SK-N-SH (cell line): ENCODE measurements around the gene LPXN. TPM values are rescaled to one million over a fixed set of nuclear protein-coding genes. Genes with fewer than 3 reads are reported as not detected.

ENCODE experiments used
- CTCF ChIA-PET: fragments of 300-600, 350-600 bp; formaldehyde crosslinking; extraction: SDS; loops from one replicate; lab custom pipeline; 2021; lab: Yijun Ruan, JAX
- POLR2A ChIA-PET: fragments of 350-600 bp; sonication (Branson Sonifier 250); formaldehyde crosslinking; extraction: SDS; loops from one replicate; lab custom pipeline; 2020; ENCODE audit warnings: antibody characterized with exemption, inconsistent platforms; lab: Yijun Ruan, JAX
- DNase-seq: peaks from one replicate; pipeline ENCODE4 v3.0.0; 2012
- H2AFZ ChIP-seq: fragments of 200-600 bp; sonication (generic); 2 replicates; pipeline ENCODE4 v1.8.1; 2016; ENCODE audit warnings: antibody characterized with exemption, mild to moderate bottlenecking, low read depth
- H3F3A ChIP-seq: fragments of 200-600 bp; sonication (generic); replicated peaks from 2 replicates; pipeline ENCODE3; 2016; ENCODE audit warnings: antibody characterized with exemption, mild to moderate bottlenecking; ENCODE audit not compliant: insufficient read depth
- H3K27ac ChIP-seq, 2 experiments: fragments of 200-500 bp in 1 of 2; fragments of 200-600 bp in 1 of 2; sonication (Bioruptor generic) in 1 of 2; sonication (generic), shearing (Covaris generic) in 1 of 2; 2 replicates each; pipeline versions ENCODE4 v1.5.1 to v1.6.1; 2014 to 2016; ENCODE audit warnings: low read depth in 2 of 2, inconsistent platforms in 1 of 2, low read length in 1 of 2, mild to moderate bottlenecking in 1 of 2, mixed read lengths in 1 of 2
- H3K27me3 ChIP-seq: fragments of 200-600 bp; sonication (generic), shearing (Covaris generic); 2 replicates; pipeline ENCODE4 v1.6.1; 2016; ENCODE audit warnings: mixed run types; ENCODE audit not compliant: insufficient read depth
- H3K36me3 ChIP-seq, 2 experiments: fragments of 200-500 bp in 1 of 2; fragments of 200-600 bp in 1 of 2; sonication (Bioruptor generic) in 1 of 2; sonication (generic) in 1 of 2; replicated peaks in 1 of 2; 2 replicates each; pipeline versions ENCODE3 to v1.5.1; 2014 to 2016; ENCODE audit warnings: low read length in 1 of 2, mild to moderate bottlenecking in 1 of 2; ENCODE audit not compliant: insufficient read depth in 2 of 2, control insufficient read depth in 1 of 2
- H3K4me1 ChIP-seq, 2 experiments: fragments of 200-500 bp in 1 of 2; fragments of 200-600 bp in 1 of 2; sonication (Bioruptor generic) in 1 of 2; sonication (generic), shearing (Covaris generic) in 1 of 2; 2 replicates each; pipeline versions ENCODE4 v1.5.1 to v1.6.1; 2014 to 2016; ENCODE audit warnings: low read depth in 1 of 2, low read length in 1 of 2, mixed run types in 1 of 2; ENCODE audit not compliant: insufficient read depth in 2 of 2, control insufficient read depth in 1 of 2
- H3K4me2 ChIP-seq: fragments of 200-600 bp; sonication (generic), shearing (Covaris generic); 2 replicates; pipeline ENCODE4 v1.6.1; 2017; ENCODE audit warnings: mixed run types
- H3K4me3 ChIP-seq, 2 experiments: fragments of 200-500 bp in 1 of 2; fragments of 200-600 bp in 1 of 2; sonication (Bioruptor generic) in 1 of 2; sonication (generic), shearing (Covaris generic) in 1 of 2; 2 replicates each; pipeline versions ENCODE4 v1.5.1 to v1.8.1; 2014 to 2016; ENCODE audit warnings: low read depth in 2 of 2, inconsistent platforms in 1 of 2, low read length in 1 of 2, mild to moderate bottlenecking in 1 of 2, mixed read lengths in 1 of 2, moderate library complexity in 1 of 2
- H3K79me2 ChIP-seq: fragments of 200-600 bp; sonication (generic); 2 replicates; pipeline ENCODE4 v1.8.1; 2017; ENCODE audit warnings: mild to moderate bottlenecking; ENCODE audit not compliant: insufficient read depth
- H3K9ac ChIP-seq: fragments of 200-600 bp; sonication (generic); 2 replicates; pipeline ENCODE4 v1.6.1; 2017; ENCODE audit warnings: mixed run types
- H3K9me2 ChIP-seq: fragments of 200-600 bp; sonication (generic); 2 replicates; pipeline ENCODE4 v1.6.1; 2017; ENCODE audit warnings: mixed run types
- H3K9me3 ChIP-seq: fragments of 200-600 bp; sonication (generic); 2 replicates; pipeline ENCODE4 v1.6.1; 2017; ENCODE audit warnings: mixed run types, mild to moderate bottlenecking, moderate library complexity
- H4K20me1 ChIP-seq: fragments of 200-600 bp; sonication (generic); 2 replicates; pipeline ENCODE4 v1.6.1; 2017; ENCODE audit warnings: mild to moderate bottlenecking, mixed run types; ENCODE audit not compliant: insufficient read depth
- CHD2 ChIP-seq: fragments of 150-350 bp; IDR thresholded peaks from 2 replicates; pipeline ENCODE4 v1.6.1; 2018; ENCODE audit warnings: low read length; ENCODE audit not compliant: partially characterized antibody
- FOSL2 ChIP-seq: IDR thresholded peaks from 2 replicates; pipeline ENCODE4 v1.4.0; 2012; ENCODE audit warnings: low read depth, mild to moderate bottlenecking, moderate library complexity, borderline replicate concordance
- FOXM1 ChIP-seq: IDR thresholded peaks from 2 replicates; pipeline ENCODE4 v1.4.0; 2012; ENCODE audit warnings: low read depth, mild to moderate bottlenecking
- GABPA ChIP-seq: IDR thresholded peaks from 2 replicates; pipeline ENCODE4 v1.4.0; 2012; ENCODE audit warnings: low read depth, mild to moderate bottlenecking
- JUND ChIP-seq: IDR thresholded peaks from 2 replicates; pipeline ENCODE4 v1.4.0; 2012
- MEF2A ChIP-seq: IDR thresholded peaks from 2 replicates; pipeline ENCODE4 v1.4.0; 2012; ENCODE audit warnings: low read depth, borderline replicate concordance
- NRF1 ChIP-seq: IDR thresholded peaks from 2 replicates; pipeline ENCODE4 v1.6.1; 2012; ENCODE audit warnings: low read depth, mild to moderate bottlenecking, low read length
- RCOR1 ChIP-seq: fragments of 150-350 bp; IDR thresholded peaks from 2 replicates; pipeline ENCODE4 v1.6.1; 2017; ENCODE audit warnings: antibody characterized with exemption, low read length
- RFX5 ChIP-seq: IDR thresholded peaks from 2 replicates; pipeline ENCODE4 v1.6.1; 2012; ENCODE audit warnings: mild to moderate bottlenecking, improper control_type of control experiment, low read length
- RXRA ChIP-seq: IDR thresholded peaks from 2 replicates; pipeline ENCODE4 v1.4.0; 2012; ENCODE audit warnings: low read depth, mild to moderate bottlenecking, borderline replicate concordance
- TAF1 ChIP-seq: IDR thresholded peaks from 2 replicates; pipeline ENCODE4 v1.6.1; 2012; ENCODE audit warnings: low read depth, mild to moderate bottlenecking, low read length, moderate library complexity, borderline replicate concordance
- TCF12 ChIP-seq: IDR thresholded peaks from 2 replicates; pipeline ENCODE4 v1.4.0; 2012
- YY1 ChIP-seq: IDR thresholded peaks from 2 replicates; pipeline ENCODE4 v1.4.0; 2012; ENCODE audit warnings: low read depth, mild to moderate bottlenecking
- WGBS: methylation state at CpG from one replicate; pipeline ENCODE4 v1.1.6; 2017; ENCODE audit warnings: low lambda C conversion rate; 5-methylcytosine and 5-hydroxymethylcytosine counted together
- polyA plus RNA-seq, 3 experiments: library from polyadenylated mRNA; depleted of rRNA; stranded (reverse); fragments of >200 nt; gene quantifications; 2 replicates each; pipeline ENCODE4 v1.2.3, GENCODE V29; 2012
- TF ChIP-seq, protein P1 (sequence below): fragments of 150-350 bp; IDR thresholded peaks from 2 replicates; pipeline ENCODE4 v1.6.1; 2016; ENCODE audit warnings: mild to moderate bottlenecking, low read depth, low read length
- TF ChIP-seq, protein P2 (sequence below): IDR thresholded peaks from 2 replicates; pipeline ENCODE4 v1.6.1; 2012; ENCODE audit warnings: mild to moderate bottlenecking, low read depth, low read length, moderate library complexity
- TF ChIP-seq, protein P3 (sequence below): fragments of 150-350 bp; IDR thresholded peaks from 2 replicates; pipeline ENCODE4 v1.6.1; 2017; ENCODE audit warnings: antibody characterized with exemption, low read length, low read depth, borderline replicate concordance
- TF ChIP-seq, protein P4 (sequence below): IDR thresholded peaks from 2 replicates; pipeline ENCODE4 v1.4.0; 2012; ENCODE audit warnings: low read depth, borderline replicate concordance

The LPXN gene
- polyA plus RNA-seq, 1 of the 3 experiments (the other 2 are of a cell fraction), result 4.4 TPM

DNA sequence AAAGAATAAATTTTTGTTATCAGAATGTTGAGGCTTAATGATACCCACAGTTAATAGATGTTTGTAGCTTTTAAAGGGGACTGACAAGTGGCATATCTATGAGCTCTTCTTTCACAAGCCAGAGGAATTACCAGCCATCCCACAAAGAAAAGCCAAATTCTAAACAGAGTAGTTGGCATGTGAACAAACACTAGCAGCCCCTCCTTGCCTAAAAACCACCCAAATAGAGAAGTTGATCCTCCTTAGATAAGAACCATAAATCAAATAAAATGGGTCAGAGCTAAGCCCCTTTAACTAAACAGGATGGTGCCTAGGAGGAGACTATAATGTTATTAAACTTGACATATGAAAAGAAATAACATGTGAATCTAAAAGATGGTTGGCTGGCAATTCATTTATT is 11.4 kb downstream of the LPXN start (continued):
- TF ChIP-seq NRF1 (no peak), FOXM1 (no peak), CHD2 (no peak), RCOR1 (no peak), TAF1 (no peak)
- TF ChIP-seq, protein P1, sequence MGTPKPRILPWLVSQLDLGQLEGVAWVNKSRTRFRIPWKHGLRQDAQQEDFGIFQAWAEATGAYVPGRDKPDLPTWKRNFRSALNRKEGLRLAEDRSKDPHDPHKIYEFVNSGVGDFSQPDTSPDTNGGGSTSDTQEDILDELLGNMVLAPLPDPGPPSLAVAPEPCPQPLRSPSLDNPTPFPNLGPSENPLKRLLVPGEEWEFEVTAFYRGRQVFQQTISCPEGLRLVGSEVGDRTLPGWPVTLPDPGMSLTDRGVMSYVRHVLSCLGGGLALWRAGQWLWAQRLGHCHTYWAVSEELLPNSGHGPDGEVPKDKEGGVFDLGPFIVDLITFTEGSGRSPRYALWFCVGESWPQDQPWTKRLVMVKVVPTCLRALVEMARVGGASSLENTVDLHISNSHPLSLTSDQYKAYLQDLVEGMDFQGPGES, result no peak

DNA sequence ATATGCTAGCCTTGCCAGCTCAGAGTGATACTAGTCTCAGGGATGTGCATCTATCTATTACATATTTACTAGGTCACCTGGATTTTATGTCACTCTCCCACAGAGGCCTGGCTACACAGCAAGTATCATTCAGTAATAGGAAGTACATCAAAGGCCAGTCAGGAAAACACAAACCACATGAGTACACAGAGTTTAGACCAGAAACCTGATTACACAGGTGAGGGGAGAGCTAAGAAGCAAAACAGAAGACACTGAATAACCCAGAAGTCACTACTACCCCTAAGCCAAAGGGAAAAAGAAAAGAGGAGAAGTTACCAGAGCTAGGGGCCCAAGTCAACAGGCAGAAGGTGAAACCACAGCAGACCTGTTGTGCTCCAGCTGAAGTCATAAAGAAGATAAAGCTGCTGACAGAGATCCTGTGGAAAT is 13.3 kb downstream of the LPXN start:
- H3K9me2 ChIP-seq, result no peaks in the 10 kb centered on the region
- POLR2A ChIA-PET, result no interaction called here
- H3K27ac ChIP-seq, result no peak overlapping the region

DNA sequence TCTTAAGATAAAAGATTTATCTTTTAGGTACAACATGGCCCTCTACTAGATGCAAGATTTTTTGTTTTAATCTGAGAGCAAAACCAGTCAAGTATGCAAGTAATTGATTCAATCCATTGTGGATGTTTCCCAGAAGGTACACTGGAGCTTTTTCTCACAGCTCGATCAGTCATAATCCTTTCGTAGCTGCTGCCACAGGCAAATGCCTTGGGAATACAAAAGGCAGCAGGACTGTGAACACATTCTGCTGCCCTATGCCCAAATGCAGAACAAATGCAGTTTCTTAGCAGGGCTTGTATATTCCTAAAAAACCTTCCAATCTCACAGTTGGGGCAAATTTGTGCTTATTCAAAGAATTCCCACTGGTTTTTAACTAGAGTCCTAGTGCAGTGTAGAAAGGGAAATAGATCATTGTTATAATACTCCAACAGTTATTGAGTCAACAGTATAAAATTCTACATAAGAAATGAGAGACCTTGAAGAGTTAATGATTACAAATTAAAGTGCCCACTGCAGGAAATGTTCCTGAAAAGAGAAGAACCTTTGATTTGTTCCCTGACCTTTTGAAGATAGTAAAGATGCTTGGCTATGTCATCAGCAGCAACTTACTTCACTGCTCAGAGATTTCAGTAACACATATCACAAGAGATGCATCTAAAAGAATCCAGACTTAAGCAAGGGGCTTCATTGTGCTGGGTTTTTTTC is 14.1 kb downstream of the LPXN start:
- Histone ChIP-seq H3K36me3 (peaks cover 5 to 39% of the 10 kb centered on the region in 2 experiments), H3F3A (no peaks in the 10 kb centered on the region), H3K4me3 (no peak overlapping the region), H3K4me2 (no peak overlapping the region), H3K4me1 (no peaks in the 10 kb centered on the region), H3K9ac (no peak overlapping the region), H2AFZ (no peak overlapping the region), H3K27ac (no peak overlapping the region), H3K9me3 (no peaks in the 10 kb centered on the region), H3K79me2 (no peaks in the 10 kb centered on the region), H3K9me2 (no peaks in the 10 kb centered on the region), H4K20me1 (no peaks in the 10 kb centered on the region), H3K27me3 (no peaks in the 10 kb centered on the region)
- DNase-seq, result no peak
- 85% methylated on average over 2 of the region's 2 CpGs for WGBS
- ChIA-PET POLR2A (no interaction called here), CTCF (interaction anchor here (1.2 to 1.7 kb wide), 2 partner anchors 15 kb away, joined by 5 to 6 read pairs; no protein-coding TSS in a partner anchor)
- TF ChIP-seq RCOR1, result no peak
- no peak for TF ChIP-seq TCF12
- no peak for TF ChIP-seq FOXM1
- TF ChIP-seq GABPA, result no peak
- TF ChIP-seq RFX5, result no peak
- TF ChIP-seq, protein P2, sequence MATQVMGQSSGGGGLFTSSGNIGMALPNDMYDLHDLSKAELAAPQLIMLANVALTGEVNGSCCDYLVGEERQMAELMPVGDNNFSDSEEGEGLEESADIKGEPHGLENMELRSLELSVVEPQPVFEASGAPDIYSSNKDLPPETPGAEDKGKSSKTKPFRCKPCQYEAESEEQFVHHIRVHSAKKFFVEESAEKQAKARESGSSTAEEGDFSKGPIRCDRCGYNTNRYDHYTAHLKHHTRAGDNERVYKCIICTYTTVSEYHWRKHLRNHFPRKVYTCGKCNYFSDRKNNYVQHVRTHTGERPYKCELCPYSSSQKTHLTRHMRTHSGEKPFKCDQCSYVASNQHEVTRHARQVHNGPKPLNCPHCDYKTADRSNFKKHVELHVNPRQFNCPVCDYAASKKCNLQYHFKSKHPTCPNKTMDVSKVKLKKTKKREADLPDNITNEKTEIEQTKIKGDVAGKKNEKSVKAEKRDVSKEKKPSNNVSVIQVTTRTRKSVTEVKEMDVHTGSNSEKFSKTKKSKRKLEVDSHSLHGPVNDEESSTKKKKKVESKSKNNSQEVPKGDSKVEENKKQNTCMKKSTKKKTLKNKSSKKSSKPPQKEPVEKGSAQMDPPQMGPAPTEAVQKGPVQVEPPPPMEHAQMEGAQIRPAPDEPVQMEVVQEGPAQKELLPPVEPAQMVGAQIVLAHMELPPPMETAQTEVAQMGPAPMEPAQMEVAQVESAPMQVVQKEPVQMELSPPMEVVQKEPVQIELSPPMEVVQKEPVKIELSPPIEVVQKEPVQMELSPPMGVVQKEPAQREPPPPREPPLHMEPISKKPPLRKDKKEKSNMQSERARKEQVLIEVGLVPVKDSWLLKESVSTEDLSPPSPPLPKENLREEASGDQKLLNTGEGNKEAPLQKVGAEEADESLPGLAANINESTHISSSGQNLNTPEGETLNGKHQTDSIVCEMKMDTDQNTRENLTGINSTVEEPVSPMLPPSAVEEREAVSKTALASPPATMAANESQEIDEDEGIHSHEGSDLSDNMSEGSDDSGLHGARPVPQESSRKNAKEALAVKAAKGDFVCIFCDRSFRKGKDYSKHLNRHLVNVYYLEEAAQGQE, result no peak
- TF ChIP-seq, protein P3, sequence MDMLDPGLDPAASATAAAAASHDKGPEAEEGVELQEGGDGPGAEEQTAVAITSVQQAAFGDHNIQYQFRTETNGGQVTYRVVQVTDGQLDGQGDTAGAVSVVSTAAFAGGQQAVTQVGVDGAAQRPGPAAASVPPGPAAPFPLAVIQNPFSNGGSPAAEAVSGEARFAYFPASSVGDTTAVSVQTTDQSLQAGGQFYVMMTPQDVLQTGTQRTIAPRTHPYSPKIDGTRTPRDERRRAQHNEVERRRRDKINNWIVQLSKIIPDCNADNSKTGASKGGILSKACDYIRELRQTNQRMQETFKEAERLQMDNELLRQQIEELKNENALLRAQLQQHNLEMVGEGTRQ, result no peak
- TF ChIP-seq, protein P1, result no peak
- no peak for TF ChIP-seq FOSL2
- no peak for TF ChIP-seq YY1
- TF ChIP-seq, protein P4, sequence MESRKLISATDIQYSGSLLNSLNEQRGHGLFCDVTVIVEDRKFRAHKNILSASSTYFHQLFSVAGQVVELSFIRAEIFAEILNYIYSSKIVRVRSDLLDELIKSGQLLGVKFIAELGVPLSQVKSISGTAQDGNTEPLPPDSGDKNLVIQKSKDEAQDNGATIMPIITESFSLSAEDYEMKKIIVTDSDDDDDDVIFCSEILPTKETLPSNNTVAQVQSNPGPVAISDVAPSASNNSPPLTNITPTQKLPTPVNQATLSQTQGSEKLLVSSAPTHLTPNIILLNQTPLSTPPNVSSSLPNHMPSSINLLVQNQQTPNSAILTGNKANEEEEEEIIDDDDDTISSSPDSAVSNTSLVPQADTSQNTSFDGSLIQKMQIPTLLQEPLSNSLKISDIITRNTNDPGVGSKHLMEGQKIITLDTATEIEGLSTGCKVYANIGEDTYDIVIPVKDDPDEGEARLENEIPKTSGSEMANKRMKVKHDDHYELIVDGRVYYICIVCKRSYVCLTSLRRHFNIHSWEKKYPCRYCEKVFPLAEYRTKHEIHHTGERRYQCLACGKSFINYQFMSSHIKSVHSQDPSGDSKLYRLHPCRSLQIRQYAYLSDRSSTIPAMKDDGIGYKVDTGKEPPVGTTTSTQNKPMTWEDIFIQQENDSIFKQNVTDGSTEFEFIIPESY, result no peak
- no peak for TF ChIP-seq MEF2A
- no peak for TF ChIP-seq JUND

More for the DNA sequence above, 13.3 kb downstream of the LPXN start:
- H3K4me2 ChIP-seq, result no peak overlapping the region
- H3K79me2 ChIP-seq, result no peaks in the 10 kb centered on the region
- CTCF ChIA-PET, result interaction anchor here (1.2 kb wide), 1 partner anchor 14 kb away, joined by 6 read pairs; no protein-coding TSS in a partner anchor
- H2AFZ ChIP-seq, result no peak overlapping the region
- H3K27me3 ChIP-seq, result no peaks in the 10 kb centered on the region
- no peaks in the 10 kb centered on the region for H3F3A ChIP-seq
- peaks cover 8 to 43% of the 10 kb centered on the region in 2 experiments for H3K36me3 ChIP-seq
- H3K4me3 ChIP-seq, result no peak overlapping the region
- DNase-seq, result no peak
- no peak overlapping the region for H3K9ac ChIP-seq
- no peaks in the 10 kb centered on the region for H3K9me3 ChIP-seq
- H3K4me1 ChIP-seq, result no peaks in the 10 kb centered on the region
- no peak for TF ChIP-seq RXRA
- no peaks in the 10 kb centered on the region for H4K20me1 ChIP-seq
